ENCODE measurements around the gene MDP1.

GRCh38 chr14:24196071-24197055 is 19.5 kb downstream of the MDP1 start:
- TF ChIP-seq CTCF (IDR thresholded peaks at IDR 0.05; ENCODE audit: low read length) = no peak
- no peak for TF ChIP-seq EZH2 (IDR thresholded peaks at IDR 0.05; ENCODE audit: borderline replicate concordance, low read length)
